ENCODE results near the gene CPB2.
A peak's percentile ranks its signal among the peaks of the same experiment; 100 is the strongest.

CPB2 gene, protein sequence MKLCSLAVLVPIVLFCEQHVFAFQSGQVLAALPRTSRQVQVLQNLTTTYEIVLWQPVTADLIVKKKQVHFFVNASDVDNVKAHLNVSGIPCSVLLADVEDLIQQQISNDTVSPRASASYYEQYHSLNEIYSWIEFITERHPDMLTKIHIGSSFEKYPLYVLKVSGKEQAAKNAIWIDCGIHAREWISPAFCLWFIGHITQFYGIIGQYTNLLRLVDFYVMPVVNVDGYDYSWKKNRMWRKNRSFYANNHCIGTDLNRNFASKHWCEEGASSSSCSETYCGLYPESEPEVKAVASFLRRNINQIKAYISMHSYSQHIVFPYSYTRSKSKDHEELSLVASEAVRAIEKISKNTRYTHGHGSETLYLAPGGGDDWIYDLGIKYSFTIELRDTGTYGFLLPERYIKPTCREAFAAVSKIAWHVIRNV

DNA sequence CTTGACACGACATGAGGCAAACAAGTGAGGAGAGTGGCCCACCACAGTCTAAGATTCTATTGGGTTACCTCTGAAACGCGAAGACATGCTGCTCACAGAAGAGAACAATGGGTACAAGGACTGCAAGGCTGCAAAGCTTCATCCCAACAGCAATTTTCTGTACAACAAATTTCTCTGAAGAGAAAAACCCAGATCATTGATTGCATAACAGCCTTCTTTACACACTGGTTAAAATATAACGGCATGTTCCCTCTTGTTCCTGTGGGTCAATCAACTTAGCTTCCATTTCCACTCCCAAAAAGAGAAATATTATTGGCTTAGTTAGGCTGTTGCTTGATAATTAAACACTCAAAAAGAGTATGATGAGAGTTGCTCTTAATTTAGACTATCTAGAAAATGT is at the start of gene CPB2:
Gene CPB2, minus strand, starts transcription at position 166 of the 400 bp plus-strand sequence. Its CDS starts 24 bp downstream, at position 142.
- no peak for DNase-seq (ENCODE audit: low spot score)

DNA sequence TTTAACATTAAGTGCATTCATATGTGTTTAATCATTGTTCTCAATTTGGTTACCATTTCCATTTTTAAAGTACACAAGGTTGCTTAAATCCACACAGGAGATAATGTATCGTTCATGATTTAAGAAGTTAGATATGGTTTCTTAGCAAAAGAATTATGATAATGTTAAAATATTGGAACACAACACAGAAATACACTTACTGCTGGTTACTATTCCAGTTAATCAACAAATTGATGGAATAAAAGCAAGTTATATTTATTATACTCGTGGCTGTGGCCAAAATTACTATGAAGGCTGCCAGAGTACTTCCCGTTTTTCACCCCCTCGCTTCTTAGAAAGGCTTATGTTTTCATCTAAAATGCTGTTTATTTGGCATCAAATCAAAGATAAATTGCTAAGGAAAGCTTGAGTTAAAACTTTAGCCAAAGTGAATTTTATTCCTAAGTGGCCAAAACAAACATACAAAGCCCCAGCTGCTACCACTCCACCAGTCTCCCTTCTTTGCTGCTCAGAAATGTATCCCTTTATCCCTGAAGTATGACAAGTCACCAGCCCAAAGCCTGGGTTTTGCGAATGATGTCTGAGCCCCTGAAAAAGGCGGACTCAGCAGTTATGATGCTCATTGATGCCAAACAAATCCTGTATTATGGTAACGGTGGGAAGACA is 49.4 kb upstream of the CPB2 start:
- no peak for DNase-seq (ENCODE audit: low spot score)

DNA sequence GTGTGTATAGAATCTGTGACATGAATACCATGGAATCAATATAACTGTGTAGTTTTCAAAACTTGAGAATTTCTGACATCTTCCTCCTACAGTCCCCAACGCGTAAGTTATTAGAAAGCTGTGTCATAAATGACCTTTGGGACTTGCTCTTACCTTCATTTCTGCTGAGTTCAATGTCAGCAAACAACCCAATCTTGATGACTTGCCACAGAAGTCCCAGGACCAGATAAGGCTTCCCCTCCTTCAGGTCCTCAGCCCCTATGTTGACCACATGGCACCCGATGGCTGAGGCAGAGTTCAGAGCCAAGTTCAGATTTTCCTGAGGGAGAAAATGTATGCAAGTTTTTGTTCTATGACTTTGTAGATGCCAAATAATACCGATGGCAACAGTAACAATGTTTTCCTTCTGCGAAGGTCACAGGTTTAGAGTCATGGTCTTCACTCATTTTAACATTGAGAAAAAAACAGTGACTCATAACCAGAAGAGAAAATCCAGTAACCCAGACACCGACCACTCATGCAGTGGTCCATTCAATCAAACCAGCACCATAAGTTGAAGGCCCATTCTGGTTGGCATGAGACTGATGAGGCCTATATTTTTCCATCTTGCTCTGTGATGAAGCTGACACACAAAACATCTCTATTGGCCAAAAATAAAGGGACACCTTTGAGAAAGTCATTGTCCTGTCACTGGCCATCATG is 47.9 kb upstream of the CPB2 start:
- DNase-seq (ENCODE audit: low spot score): no peak

DNA sequence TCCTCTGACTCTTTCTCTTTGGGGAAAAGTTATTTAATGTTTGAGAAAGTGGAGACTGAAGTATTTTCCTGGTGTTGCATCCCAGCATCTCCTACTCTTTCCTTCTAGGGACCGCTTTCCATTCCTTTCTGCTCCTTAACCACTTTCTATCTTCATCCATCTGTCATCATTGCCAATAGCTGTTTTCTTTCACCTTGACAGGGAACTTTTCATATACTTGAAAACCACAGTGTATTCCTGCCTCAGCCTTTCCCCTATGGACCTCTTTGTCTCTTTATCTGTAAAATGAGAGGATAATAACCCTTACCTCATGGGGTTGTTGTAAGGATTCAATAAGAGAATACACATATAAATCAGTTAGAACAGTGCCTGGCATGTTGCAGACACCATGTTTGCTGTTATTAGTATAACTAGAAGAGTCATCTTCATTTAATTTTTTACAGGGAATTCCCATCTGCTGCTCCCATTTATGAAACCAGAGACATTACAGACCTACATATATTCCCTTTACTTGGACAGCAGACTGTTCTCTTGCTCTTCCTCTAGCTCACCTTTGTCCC is 45.4 kb upstream of the CPB2 start:
- DNase-seq (ENCODE audit: low spot score): no peak

DNA sequence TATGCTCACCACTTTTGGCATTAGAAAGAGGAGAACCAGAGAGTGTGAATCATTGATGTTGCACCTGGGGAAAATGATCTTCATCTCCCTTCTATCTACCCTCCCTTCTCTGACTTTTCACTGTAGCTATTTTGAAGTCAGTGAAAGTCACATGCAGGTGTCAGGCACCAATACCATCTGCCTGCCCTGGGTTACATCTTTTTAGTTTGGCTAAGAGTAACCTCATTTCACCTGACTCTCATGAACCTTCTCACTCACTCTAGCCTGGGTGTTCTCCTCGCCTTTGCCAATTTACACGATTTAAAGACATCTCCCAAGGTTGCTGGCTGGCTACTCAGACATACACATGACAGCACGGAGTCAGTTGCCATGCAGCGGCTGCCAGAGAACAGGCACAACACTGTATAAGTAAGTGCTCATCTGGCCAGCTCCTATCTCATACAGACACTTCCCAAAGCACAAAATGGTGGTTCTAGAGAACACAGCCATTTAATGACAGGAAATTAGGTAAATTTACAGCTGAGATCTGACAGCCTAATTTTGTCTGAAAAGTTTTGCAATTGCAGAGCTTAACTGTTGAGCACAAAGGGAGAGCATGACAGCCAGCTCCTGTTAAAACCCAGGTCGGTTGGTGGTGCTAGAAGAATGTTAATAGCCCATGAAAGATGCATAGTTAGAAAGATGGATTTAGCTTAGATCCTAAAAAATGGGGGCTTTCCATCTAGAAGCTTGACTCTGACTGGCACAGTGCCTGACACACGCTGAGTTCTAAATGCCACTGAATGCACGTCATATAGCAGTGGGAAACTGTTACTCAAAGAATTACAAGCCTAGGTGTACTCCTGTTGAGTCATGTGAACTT is 44.7 kb upstream of the CPB2 start:
- DNase-seq (ENCODE audit: low spot score): no peak

DNA sequence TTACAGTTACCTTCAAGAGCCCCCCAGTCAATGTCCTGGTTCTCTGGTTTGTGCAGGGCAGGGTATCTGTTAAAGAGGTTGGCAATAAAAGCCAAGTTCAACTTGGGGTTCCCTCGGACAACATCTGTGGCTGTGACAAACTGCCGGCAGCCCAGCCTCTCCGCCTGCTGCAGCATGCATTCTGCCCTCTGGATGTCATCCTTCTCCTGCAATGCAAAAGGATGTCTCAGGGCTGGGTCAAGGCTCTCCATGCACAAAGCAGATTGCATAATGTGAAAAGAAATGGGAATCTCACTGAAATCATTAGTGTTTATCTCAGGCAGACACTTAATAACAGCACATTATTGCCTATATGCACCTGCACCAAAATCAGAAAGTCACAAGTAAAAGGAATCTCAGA is 42.1 kb upstream of the CPB2 start:
- DNase-seq (ENCODE audit: low spot score): peak; percentile 45

DNA sequence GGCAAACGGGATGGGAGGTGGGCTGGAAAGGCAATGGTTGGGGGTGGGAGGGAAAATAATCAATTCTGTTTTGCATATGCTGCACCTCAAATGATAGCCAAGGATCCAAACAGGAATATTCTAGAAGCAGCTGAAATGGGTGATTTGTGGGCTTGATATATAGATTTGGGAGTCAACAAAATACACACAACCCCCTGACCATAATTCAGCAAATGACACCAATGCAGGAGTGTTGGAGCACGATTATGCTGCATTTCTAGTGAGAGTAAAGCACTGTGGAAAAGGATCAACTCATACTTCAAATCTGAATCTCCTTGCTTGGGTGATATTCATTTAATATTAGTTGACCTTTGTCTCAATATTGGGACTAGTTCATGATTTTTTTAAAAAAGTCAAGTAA is 41.1 kb upstream of the CPB2 start:
- no peak for DNase-seq (ENCODE audit: low spot score)

DNA sequence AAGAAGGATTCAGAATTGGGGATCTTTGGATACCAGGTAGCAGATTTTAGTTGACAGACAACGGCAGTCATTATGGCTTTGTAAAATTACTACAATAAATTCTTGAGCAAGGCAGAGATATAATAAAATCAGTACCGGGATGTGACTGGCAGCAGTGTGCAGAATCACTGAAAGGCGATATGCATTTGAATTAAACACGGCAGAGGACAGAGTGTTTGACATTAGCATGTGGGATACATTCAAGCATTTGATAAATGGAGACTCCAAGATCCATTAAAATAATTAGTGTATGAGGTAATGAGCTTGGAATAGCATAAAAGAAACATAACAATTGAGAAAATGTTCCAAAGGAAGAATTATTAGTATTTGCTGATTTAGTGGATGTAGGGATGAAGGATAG is 40.3 kb upstream of the CPB2 start:
- DNase-seq (ENCODE audit: low spot score): no peak

DNA sequence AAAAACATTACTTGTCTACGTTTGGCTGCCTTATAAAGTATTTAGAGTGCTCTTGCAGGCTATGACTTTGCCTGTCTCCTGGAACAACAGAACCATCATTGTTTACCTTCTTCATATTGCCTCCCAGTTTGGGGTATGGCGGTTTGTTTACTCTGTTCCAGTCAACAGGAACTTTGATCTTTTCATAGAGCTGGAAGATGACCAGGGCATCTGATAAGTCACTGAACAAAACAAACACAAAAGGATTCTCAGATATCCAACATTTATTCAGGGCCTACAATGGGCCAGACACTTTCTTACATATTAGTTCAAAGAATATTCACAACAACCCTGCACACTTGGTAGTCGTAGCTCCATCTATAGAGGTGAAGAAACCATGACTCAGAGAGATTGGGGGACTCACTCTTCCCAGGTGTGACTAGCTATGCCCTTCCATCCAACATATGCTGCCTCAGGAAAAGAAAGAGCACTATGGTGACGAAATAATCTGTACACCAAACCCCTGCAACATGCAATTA is 38.4 kb upstream of the CPB2 start:
- DNase-seq (ENCODE audit: low spot score): no peak

DNA sequence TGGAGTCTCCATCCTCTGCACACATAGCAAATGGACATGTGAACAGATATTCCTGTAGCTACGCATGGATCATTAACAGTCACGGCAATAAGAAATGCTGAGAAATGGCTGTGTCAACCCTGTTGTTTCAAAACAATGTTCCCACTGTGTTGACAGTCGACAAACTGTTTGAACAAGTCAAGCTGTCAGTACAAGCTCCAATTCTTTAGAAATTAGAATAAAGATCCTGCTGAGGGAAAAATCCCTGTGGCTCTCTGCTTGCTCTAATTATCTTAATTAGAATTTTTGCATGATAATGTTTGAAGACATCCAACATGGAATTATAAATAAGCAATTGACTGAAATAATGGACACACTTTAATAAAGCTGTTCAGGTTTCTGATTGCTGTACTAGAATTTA is 37.9 kb upstream of the CPB2 start:
- DNase-seq (ENCODE audit: low spot score): no peak

DNA sequence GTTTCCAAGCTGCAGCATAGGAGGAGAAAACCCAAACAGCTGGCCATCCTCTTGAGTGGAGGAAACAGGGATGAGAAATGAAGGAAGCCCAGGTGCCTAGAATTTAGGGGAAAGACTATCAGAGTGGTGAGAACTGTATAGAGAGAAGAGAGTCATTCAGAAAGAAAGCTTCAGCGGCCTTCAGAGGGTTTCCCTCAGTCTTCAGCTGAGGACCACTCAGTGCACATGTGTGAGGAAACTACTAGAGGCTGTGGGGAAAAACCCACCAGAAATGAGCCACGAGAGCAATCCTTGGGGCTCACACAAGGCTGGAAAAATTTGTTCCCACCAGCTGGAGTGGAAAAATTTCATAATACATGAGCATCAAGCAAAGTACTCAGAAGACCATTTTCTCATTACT is 35.2 kb upstream of the CPB2 start:
- no peak for DNase-seq (ENCODE audit: low spot score)

DNA sequence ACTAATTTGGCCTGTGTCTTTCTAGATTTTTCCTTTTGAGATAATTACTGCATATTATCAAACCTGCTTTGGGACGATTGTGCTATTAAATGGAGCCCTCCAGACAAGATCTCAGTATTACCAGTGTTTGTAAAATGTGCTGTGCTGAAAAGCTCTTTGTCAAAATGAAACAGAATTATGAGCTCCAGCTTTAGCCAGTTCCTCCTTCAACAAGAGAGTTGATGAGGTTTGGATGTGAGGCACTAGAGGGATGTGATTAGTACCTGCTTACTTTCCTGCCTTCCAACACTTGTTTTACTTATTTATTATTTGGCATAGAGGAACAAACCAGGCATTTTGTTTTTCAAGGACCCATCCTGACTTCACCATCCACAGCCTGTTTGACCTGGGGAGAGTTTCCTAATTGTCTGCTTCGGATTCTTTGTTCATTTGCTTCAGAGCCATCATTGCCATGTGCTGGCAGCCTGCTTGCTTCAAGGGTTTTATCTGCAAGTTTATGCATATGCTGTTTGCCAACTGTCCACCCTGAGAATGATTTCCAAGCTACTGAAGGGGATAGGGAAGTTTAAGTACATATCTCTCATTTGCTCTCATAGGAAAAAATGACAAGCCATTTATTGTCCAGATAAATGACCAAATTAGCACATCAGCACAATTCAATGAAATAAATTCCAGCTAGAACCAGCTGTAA is 32.9 kb upstream of the CPB2 start:
- DNase-seq (ENCODE audit: low spot score): no peak

DNA sequence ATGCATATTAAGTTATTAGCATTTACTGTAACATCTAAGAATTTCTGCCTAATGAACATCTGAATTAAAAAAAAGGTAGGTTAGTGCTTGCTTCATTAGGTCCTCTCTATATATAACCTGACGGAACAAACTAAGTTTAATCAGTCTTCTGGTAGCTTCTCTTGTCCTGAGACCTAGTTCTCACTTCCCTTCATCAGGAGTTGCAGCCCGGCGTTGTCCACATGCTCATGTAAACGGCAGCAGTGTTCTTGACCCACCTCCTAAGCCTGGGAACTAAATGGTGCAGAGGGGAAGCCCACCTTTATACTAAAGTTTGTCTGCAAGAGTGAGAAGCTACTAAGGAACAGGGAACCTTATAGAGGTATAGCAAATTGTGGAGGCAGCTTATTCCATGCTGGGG is 31.9 kb upstream of the CPB2 start:
- no peak for DNase-seq (ENCODE audit: low spot score)

DNA sequence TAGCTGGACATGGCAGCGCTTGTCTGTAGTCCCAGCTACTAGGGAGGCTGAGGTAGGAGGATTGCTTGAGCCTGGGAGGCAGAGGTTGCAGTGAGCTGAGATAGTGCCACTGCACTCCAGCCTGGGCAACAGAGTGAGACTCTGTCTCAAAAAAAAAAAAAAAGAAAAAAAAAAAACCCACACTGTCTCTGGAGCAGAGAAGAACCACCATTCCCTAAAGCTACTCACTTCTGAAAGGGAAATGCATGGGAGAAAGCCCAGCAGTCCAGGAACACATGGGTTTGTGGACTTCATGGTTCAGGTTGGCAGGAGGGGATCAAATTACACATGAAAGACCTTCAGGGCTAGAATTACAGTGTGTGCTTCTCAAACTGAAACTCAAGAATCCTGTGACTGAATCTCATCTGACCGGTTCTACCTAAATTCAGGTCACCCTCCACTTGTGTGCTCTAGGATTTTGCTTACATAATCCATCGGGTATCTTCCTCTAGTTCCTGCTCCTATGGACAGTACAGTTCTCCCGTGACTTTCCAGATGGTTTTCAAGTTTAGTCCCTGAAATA is 30.2 kb upstream of the CPB2 start:
- DNase-seq (ENCODE audit: low spot score): no peak

DNA sequence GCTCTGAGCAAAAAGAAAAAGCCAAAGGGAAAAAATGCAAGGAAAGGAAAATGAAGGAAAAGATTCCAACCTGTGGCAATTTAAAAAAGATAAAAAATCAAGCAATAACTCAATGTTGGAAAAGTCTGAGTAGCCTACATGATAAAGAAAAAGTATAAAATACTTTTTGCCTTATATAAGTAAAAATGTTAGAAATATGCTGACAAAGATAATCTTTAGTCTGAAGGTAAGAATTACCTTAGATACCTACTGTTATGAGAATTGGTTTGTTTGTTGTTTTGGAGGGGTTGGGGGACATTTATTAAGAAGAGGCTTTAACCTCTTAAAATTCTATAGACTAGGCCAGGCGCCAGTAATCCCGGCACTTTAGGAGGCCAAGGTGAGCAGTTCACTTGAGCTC is 29.7 kb upstream of the CPB2 start:
- no peak for DNase-seq (ENCODE audit: low spot score)

DNA sequence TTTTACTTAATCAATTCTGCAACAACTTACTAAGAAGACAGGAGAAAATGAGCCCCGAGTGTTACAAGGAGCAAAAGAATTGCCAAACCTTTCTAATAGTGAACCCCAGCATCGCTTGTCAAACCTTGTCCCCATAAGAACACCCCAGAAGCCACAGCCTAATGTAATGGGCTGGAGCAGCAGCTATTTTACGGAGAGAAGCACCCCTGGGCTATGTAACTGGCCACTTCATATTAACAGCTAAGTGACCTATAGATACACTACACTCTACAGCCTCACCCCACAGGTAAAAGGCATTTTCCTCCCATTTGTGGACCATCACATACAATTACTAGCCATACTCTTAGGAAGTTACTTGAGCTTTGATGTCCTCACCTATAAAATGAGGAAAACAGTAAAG is 27.3 kb upstream of the CPB2 start:
- DNase-seq (ENCODE audit: low spot score): no peak

DNA sequence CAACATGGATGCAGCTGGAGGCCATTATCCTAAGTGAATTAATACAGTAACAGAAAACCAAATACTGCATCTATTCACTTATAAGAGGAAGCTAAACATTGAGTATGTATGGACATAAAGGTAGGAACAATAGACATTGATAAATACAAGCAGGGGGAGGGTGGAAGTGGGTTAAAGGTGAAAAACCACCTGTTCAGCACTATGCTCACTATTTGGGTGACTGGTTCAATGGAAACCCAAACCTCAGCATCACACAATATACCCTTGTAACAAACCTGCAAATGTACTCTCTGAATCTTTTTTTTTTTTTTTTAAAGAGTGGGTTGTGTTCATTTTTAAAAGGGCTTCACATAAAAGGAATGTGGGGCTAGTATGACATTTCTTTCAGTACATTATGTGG is 26.9 kb upstream of the CPB2 start:
- no peak for DNase-seq (ENCODE audit: low spot score)

DNA sequence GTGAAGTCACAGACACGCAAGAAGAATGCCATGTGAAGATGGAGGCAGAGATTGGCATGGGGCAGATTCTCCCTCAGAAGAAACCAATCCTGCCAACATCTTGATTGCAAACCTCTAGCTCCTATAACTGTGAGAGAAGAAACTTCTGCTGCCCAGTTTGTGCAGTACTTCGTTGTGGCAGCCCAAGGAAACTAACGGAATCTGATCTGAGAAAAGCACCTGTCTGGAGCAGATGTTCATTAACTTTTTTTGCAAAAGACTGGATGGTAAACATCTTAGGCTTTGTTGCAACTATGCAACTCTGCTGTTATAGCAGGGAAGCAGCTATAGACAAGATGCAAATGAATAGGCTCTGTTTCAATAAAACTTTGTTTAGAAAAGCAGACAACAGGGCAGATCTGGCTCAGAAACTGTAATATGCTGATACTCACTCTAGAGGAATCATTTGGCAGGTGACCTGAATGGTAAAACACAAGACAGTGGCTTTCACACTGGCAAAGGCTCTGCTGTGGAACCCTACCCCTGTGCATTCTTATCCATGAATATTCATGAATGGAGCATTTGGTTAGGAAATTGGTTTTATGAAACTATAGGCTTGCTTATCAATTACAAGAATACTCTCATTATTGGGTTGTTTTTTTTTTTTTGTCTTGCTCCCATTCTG is 25.3 kb upstream of the CPB2 start:
- no peak for DNase-seq (ENCODE audit: low spot score)

DNA sequence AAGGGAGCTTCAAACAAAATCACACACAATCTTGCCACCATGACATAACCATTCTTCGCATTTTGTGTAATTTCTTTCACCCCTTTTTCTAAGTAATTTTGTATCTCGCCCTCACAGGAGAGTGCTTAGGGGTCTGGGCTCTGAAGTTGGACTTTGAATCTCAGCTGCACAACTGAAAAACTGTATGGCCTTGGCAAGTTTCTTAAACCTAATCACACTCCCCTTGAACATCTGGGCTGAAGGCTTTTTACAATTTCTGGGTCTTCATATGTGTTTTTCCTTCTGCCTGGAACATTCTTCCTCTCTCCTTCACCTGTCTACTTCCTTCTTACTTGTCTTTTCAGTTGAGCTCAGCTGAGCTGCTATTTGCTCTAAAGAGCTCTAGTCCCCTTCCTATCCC is 24.3 kb upstream of the CPB2 start:
- no peak for DNase-seq (ENCODE audit: low spot score)

DNA sequence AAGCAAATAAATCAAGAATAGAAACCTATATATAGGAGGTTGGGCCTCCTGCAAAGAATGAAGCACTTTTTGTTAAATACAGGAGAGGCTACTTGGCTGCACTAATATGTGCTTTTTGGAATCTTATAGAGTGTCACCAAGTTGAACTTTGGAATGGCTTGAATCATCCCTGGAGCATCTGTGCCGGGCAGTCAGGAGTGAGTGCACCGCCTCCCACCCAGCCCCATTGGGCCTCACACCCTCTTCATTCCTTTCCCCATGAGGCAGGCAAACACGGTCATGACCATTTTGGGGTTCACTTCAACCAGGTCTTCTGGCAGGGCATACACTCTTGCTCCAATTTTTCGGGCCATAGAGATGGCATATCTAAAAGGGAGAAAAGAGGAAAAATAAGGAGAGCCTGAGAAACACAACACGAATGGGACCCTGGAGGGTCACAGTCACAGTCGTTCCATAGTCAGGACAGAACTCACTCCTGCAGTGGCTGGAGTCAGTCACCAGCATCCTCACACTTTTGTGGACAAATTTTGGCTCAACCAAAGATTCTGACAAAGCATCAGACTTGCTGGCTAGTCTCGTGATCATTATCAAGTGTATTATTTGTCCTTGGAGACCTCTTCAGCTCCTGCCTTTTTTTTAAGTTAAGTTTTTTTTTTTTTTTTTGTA is 22.7 kb upstream of the CPB2 start:
- DNase-seq (ENCODE audit: low spot score): no peak
